Stomach (tissue), 4 donors: ENCODE measurements around the gene PDE8A.

Experiments used
- CTCF ChIP-seq, 7 experiments: fragments of 450-650 bp in 4 of 7; fragments of 200-600 bp in 3 of 7; sonication (generic) in 3 of 7; IDR thresholded peaks; one replicate each; pipeline ENCODE4 v1.5.1; 2016 to 2019; ENCODE audit warnings: antibody characterized with exemption in 7 of 7, control low read depth in 2 of 7, mild to moderate bottlenecking in 1 of 7
- POLR2A ChIP-seq, 4 donors: fragments of 450-650 bp; IDR thresholded peaks; one replicate each; pipeline ENCODE4 v1.6.1; 2016; ENCODE audit warnings: antibody characterized with exemption in 4 of 4, control low read depth in 2 of 4, mild to moderate bottlenecking in 1 of 4, moderate library complexity in 1 of 4
- POLR2AphosphoS5 ChIP-seq, 3 donors: sonication (generic); formaldehyde crosslinking; IDR thresholded peaks; one replicate each; pipeline ENCODE4 v1.6.1; 2016; ENCODE audit warnings: antibody characterized with exemption in 3 of 3

DNA sequence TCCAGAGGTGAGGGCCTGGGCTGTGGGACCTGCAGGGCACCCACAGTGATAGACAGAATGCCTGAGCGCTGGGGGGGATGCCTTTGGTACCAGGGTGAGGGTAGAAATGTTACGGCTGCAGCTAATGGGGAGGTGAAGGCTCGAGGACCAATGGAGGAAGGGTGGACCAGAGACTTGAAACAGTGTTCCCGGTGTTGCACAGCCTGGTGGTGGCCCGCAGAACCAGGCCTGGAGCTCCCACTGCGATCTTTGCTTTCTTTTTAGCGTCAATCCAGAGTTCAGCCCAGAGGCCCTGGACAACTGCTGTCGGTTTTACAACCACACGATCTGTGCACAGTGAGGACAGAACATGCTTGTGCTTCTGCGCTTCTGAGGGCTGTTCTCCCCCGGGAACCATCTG is 36.8 kb upstream of the PDE8A start:
- TF ChIP-seq POLR2AphosphoS5 (IDR thresholded peaks at IDR 0.05) (no peak), POLR2A (IDR thresholded peaks at IDR 0.05) (no peak), CTCF (IDR thresholded peaks at IDR 0.05) (no peak)
